WTC11 (cell line): Measurements from ENCODE around the gene SOCS4. TPM values are rescaled to one million over a fixed set of nuclear protein-coding genes. Genes with fewer than 3 reads are reported as not detected.

ENCODE experiments used
- ATAC-seq: fragments of 200-7000 bp; cut with Tn5 transposase; 2 replicates; pipeline ENCODE4 v1.10.0; 2021; ENCODE audit warnings: mild to moderate bottlenecking, moderate library complexity
- CTCF ChIA-PET: fragments of 300-600 bp; sonication (Branson Sonifier 250); formaldehyde crosslinking; loops from one replicate; lab custom pipeline; 2021; ENCODE audit warnings: antibody characterized with exemption; lab: Charles Lee
- POLR2A ChIA-PET: fragments of 350-600 bp; sonication (Branson Sonifier 250); formaldehyde crosslinking; loops from one replicate; lab custom pipeline; 2021; ENCODE audit warnings: antibody characterized with exemption; lab: Charles Lee
- DNase-seq: peaks from one replicate; pipeline ENCODE4 v3.0.0; 2021; ENCODE audit warnings: low spot score
- H3K27ac Mint-ChIP-seq: 2 replicates; pipeline ENCODE4 v1.8.0; 2021; ENCODE audit warnings: mixed read lengths
- H3K27me3 Mint-ChIP-seq: 2 replicates; pipeline ENCODE4 v1.8.0; 2021; ENCODE audit warnings: low read depth, mild to moderate bottlenecking, moderate library complexity, mixed read lengths
- H3K36me3 Mint-ChIP-seq: 2 replicates; pipeline ENCODE4 v1.8.0; 2021; ENCODE audit warnings: mixed read lengths
- H3K4me1 Mint-ChIP-seq: 2 replicates; pipeline ENCODE4 v1.8.0; 2022; ENCODE audit warnings: mixed read lengths
- H3K4me3 Mint-ChIP-seq: 2 replicates; pipeline ENCODE4 v1.8.0; 2021; ENCODE audit warnings: mild to moderate bottlenecking, moderate library complexity, mixed read lengths
- H3K9me3 Mint-ChIP-seq: 2 replicates; pipeline ENCODE4 v1.8.0; 2021; ENCODE audit warnings: mixed read lengths
- CTCF ChIP-seq: fragments of 200-600 bp; IDR thresholded peaks from 2 replicates; pipeline ENCODE4 v1.8.0; 2022; ENCODE audit warnings: antibody characterized with exemption
- E2F4 ChIP-seq: sonication (generic); formaldehyde crosslinking; IDR thresholded peaks from 2 replicates; pipeline ENCODE4 v1.8.1; 2022; ENCODE audit warnings: low read depth, mild to moderate bottlenecking, moderate library complexity, missing genetic modification reagents, borderline replicate concordance
- ELF4 ChIP-seq: sonication (generic); formaldehyde crosslinking; IDR thresholded peaks from 2 replicates; pipeline ENCODE4 v1.8.1; 2022; ENCODE audit warnings: low read depth, mild to moderate bottlenecking, moderate library complexity, missing genetic modification reagents
- HMGA2 ChIP-seq: fragments of 250-450 bp; sonication (Bioruptor Pico); IDR thresholded peaks from 2 replicates; pipeline ENCODE4 v1.4.0; 2021; ENCODE audit warnings: mild to moderate bottlenecking, moderate library complexity
- MXD4 ChIP-seq: fragments of 250-450 bp; sonication (Bioruptor Pico); IDR thresholded peaks from 2 replicates; pipeline ENCODE4 v1.8.0; 2021; ENCODE audit warnings: mild to moderate bottlenecking, moderate library complexity, borderline replicate concordance
- MYBL2 ChIP-seq: sonication (generic); formaldehyde crosslinking; IDR thresholded peaks from 2 replicates; pipeline ENCODE4 v1.8.1; 2023; ENCODE audit warnings: mild to moderate bottlenecking, moderate library complexity, missing genetic modification reagents
- PRRX2 ChIP-seq: fragments of 250-450 bp; sonication (Bioruptor Pico); IDR thresholded peaks from 2 replicates; pipeline ENCODE4 v1.8.0; 2021; ENCODE audit warnings: mild to moderate bottlenecking
- SMAD3 ChIP-seq: sonication (generic); formaldehyde crosslinking; IDR thresholded peaks from 2 replicates; pipeline ENCODE4 v1.8.0; 2022; ENCODE audit warnings: missing genetic modification reagents, mild to moderate bottlenecking, borderline replicate concordance
- USF2 ChIP-seq: sonication (generic); formaldehyde crosslinking; IDR thresholded peaks from 2 replicates; pipeline ENCODE4 v1.8.1; 2023; ENCODE audit warnings: mild to moderate bottlenecking, missing genetic modification reagents, moderate library complexity
- ZNF138 ChIP-seq: sonication (generic); formaldehyde crosslinking; conservative IDR thresholded peaks from 2 replicates; pipeline ENCODE4 v1.8.1; 2022; ENCODE audit warnings: mild to moderate bottlenecking, moderate library complexity, missing genetic modification reagents
- ZNF219 ChIP-seq: sonication (generic); formaldehyde crosslinking; IDR thresholded peaks from 2 replicates; pipeline ENCODE4 v1.8.0; 2023; ENCODE audit warnings: missing genetic modification reagents, mild to moderate bottlenecking, borderline replicate concordance
- ZNF232 ChIP-seq: sonication (generic); formaldehyde crosslinking; IDR thresholded peaks from 2 replicates; pipeline ENCODE4 v1.8.0; 2022; ENCODE audit warnings: mild to moderate bottlenecking, missing genetic modification reagents
- ZNF671 ChIP-seq: fragments of 250-450 bp; sonication (Bioruptor Pico); IDR thresholded peaks from 2 replicates; pipeline ENCODE4 v1.8.0; 2021; ENCODE audit warnings: mild to moderate bottlenecking
- ZSCAN18 ChIP-seq: fragments of 250-450 bp; sonication (Bioruptor Pico); IDR thresholded peaks from 2 replicates; pipeline ENCODE4 v2.1.2; 2022; ENCODE audit warnings: mild to moderate bottlenecking, moderate library complexity
- total RNA-seq: library from RNA; stranded (reverse); gene quantifications from 3 replicates; pipeline ENCODE4 v1.2.3, GENCODE V29; 2021
- TF ChIP-seq, protein P1 (sequence below): sonication (generic); formaldehyde crosslinking; IDR thresholded peaks from 2 replicates; pipeline ENCODE4 v1.8.1; 2022; ENCODE audit warnings: mild to moderate bottlenecking, missing genetic modification reagents, moderate library complexity, borderline replicate concordance
- TF ChIP-seq, protein P2 (sequence below): sonication (generic); formaldehyde crosslinking; IDR thresholded peaks from 2 replicates; pipeline ENCODE4 v1.8.1; 2023; ENCODE audit warnings: mild to moderate bottlenecking, missing genetic modification reagents

SOCS4 gene
- total RNA-seq, 1 experiment from 2014 or later: 21.3 TPM

- TF ChIP-seq ZSCAN18 (CRISPR knock-in tag): no peak
- TF ChIP-seq MYBL2: no peak
- TF ChIP-seq, protein P1, sequence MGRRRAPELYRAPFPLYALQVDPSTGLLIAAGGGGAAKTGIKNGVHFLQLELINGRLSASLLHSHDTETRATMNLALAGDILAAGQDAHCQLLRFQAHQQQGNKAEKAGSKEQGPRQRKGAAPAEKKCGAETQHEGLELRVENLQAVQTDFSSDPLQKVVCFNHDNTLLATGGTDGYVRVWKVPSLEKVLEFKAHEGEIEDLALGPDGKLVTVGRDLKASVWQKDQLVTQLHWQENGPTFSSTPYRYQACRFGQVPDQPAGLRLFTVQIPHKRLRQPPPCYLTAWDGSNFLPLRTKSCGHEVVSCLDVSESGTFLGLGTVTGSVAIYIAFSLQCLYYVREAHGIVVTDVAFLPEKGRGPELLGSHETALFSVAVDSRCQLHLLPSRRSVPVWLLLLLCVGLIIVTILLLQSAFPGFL (CRISPR knock-in tag): no peak
- TF ChIP-seq, all 79 proteins: peak for 0
These were observed 11.7 kb downstream of the SOCS4 start (continued) for GRCh38 chr14:55038708-55039107.

GRCh38 chr14:55043528-55043927, 16.5 kb downstream of the SOCS4 start:
- no peaks in the 10 kb centered on the region for H3K9me3 Mint-ChIP-seq
- peaks cover 47% of the 10 kb centered on the region for H3K27me3 Mint-ChIP-seq
- H3K4me1 Mint-ChIP-seq: peaks cover 5% of the 10 kb centered on the region
- no peak for TF ChIP-seq E2F4 (CRISPR knock-in tag)
- TF ChIP-seq ELF4 (CRISPR knock-in tag): no peak
- TF ChIP-seq CTCF: no peak
- no peak for TF ChIP-seq ZNF138 (CRISPR knock-in tag)
- TF ChIP-seq, all 79 proteins: peak for 0
- peaks cover 31% of the 10 kb centered on the region for H3K36me3 Mint-ChIP-seq
- ATAC-seq: no peak
- H3K27ac Mint-ChIP-seq: no peak overlapping the region
- H3K4me3 Mint-ChIP-seq: no peak overlapping the region
- POLR2A ChIA-PET: no interaction called here
- CTCF ChIA-PET: no interaction called here
- no peak for DNase-seq

- no peaks in the 10 kb centered on the region for H3K9me3 Mint-ChIP-seq
- H3K36me3 Mint-ChIP-seq: peaks cover 21% of the 10 kb centered on the region
- TF ChIP-seq USF2 (CRISPR knock-in tag) (no peak), SMAD3 (CRISPR knock-in tag) (no peak), ZNF232 (no peak), ZNF671 (CRISPR knock-in tag) (no peak), ZNF219 (no peak), ELF4 (CRISPR knock-in tag) (no peak), PRRX2 (CRISPR knock-in tag) (no peak), MXD4 (CRISPR knock-in tag) (no peak), HMGA2 (no peak)
- TF ChIP-seq, protein P2, sequence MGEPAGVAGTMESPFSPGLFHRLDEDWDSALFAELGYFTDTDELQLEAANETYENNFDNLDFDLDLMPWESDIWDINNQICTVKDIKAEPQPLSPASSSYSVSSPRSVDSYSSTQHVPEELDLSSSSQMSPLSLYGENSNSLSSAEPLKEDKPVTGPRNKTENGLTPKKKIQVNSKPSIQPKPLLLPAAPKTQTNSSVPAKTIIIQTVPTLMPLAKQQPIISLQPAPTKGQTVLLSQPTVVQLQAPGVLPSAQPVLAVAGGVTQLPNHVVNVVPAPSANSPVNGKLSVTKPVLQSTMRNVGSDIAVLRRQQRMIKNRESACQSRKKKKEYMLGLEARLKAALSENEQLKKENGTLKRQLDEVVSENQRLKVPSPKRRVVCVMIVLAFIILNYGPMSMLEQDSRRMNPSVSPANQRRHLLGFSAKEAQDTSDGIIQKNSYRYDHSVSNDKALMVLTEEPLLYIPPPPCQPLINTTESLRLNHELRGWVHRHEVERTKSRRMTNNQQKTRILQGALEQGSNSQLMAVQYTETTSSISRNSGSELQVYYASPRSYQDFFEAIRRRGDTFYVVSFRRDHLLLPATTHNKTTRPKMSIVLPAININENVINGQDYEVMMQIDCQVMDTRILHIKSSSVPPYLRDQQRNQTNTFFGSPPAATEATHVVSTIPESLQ (CRISPR knock-in tag): no peak
- TF ChIP-seq, all 79 proteins: peak for 0
- DNase-seq (no peak), ATAC-seq (no peak)
- Mint-ChIP-seq H3K4me3 (no peak overlapping the region), H3K4me1 (peaks cover 5% of the 10 kb centered on the region), H3K27me3 (peaks cover 39% of the 10 kb centered on the region), H3K27ac (no peak overlapping the region)
- ChIA-PET POLR2A (no interaction called here), CTCF (no interaction called here)
These were observed 18.1 kb downstream of the SOCS4 start for GRCh38 chr14:55045087-55045486.
